Measurements from ENCODE around the gene SLAMF6.

DNA sequence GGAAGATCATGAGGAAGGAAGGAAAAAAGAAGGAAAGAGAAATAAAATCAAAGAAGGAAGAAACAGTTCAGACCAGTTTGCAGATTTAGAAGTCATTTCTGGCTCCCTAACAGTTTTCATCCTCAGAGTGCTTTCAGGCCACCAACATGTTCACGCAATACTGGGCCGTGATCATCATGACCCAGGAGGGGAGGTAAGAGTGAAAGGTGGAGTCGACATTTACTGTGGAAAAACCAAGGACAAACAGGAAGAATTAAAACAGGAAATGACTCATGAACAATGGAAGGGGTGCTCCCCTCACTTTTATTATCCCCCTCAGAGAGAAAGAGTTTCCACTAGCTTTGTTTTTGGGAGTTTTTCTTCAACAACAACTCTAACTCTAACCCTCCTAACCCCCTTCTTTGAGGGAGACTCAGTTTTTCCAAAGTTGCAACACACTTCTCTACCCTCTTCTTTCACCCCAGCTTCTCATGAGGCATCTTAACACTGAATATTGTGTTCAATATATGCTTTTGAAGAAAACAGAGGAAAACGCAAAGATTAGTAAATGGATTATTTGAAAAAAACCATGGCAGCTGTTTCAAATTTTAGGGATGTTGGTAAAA lies 62.3 kb downstream of the SLAMF6 start:
- TF ChIP-seq, protein P1, sequence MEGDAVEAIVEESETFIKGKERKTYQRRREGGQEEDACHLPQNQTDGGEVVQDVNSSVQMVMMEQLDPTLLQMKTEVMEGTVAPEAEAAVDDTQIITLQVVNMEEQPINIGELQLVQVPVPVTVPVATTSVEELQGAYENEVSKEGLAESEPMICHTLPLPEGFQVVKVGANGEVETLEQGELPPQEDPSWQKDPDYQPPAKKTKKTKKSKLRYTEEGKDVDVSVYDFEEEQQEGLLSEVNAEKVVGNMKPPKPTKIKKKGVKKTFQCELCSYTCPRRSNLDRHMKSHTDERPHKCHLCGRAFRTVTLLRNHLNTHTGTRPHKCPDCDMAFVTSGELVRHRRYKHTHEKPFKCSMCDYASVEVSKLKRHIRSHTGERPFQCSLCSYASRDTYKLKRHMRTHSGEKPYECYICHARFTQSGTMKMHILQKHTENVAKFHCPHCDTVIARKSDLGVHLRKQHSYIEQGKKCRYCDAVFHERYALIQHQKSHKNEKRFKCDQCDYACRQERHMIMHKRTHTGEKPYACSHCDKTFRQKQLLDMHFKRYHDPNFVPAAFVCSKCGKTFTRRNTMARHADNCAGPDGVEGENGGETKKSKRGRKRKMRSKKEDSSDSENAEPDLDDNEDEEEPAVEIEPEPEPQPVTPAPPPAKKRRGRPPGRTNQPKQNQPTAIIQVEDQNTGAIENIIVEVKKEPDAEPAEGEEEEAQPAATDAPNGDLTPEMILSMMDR (IDR thresholded peaks at IDR 0.05): no peak
- no peak for TF ChIP-seq POLR2AphosphoS5 (IDR thresholded peaks at IDR 0.05; ENCODE audit: low read depth, low read length)
- TF ChIP-seq SIN3A (IDR thresholded peaks at IDR 0.05; ENCODE audit: borderline replicate concordance, insufficient read depth, low read depth, low read length): no peak
- TF ChIP-seq, protein P2, sequence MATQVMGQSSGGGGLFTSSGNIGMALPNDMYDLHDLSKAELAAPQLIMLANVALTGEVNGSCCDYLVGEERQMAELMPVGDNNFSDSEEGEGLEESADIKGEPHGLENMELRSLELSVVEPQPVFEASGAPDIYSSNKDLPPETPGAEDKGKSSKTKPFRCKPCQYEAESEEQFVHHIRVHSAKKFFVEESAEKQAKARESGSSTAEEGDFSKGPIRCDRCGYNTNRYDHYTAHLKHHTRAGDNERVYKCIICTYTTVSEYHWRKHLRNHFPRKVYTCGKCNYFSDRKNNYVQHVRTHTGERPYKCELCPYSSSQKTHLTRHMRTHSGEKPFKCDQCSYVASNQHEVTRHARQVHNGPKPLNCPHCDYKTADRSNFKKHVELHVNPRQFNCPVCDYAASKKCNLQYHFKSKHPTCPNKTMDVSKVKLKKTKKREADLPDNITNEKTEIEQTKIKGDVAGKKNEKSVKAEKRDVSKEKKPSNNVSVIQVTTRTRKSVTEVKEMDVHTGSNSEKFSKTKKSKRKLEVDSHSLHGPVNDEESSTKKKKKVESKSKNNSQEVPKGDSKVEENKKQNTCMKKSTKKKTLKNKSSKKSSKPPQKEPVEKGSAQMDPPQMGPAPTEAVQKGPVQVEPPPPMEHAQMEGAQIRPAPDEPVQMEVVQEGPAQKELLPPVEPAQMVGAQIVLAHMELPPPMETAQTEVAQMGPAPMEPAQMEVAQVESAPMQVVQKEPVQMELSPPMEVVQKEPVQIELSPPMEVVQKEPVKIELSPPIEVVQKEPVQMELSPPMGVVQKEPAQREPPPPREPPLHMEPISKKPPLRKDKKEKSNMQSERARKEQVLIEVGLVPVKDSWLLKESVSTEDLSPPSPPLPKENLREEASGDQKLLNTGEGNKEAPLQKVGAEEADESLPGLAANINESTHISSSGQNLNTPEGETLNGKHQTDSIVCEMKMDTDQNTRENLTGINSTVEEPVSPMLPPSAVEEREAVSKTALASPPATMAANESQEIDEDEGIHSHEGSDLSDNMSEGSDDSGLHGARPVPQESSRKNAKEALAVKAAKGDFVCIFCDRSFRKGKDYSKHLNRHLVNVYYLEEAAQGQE (IDR thresholded peaks at IDR 0.05; ENCODE audit: insufficient read depth in 1 of 2, low read depth in 2 of 2, low read length in 1 of 2): no peak

Data from Panc1 (cell line).